Epithelial cell of esophagus (primary cell): ENCODE results near the gene NOBOX.

Experiments
- DNase-seq: peaks from one replicate; pipeline ENCODE4 v3.0.0; 2010; ENCODE audit warnings: low read depth
- H3K4me3 ChIP-seq: 2 replicates; pipeline ENCODE4 v1.5.1; 2011; ENCODE audit warnings: mild to moderate bottlenecking, low read length, control low read depth
- CTCF ChIP-seq: IDR thresholded peaks from 2 replicates; pipeline ENCODE4 v1.5.1; 2011; ENCODE audit warnings: low read depth, mild to moderate bottlenecking, low read length, control low read depth, inconsistent platforms; ENCODE audit not compliant: insufficient read depth; ENCODE audit errors: missing control alignments

NOBOX gene

GRCh38 chr7:144403649-144404061 is at the start of gene NOBOX:
TSS of gene NOBOX (minus strand) at chr7:144403693.
- no peak for DNase-seq
- H3K4me3 ChIP-seq, result no peak within 1 kb of the TSS
- TF ChIP-seq CTCF, result no peak

- H3K4me3 ChIP-seq, result no peak overlapping the region
- peak; percentile 18 for DNase-seq
- TF ChIP-seq CTCF, result no peak
Measured at GRCh38 chr7:144452064-144452463, 48.6 kb upstream of the NOBOX start.

DNA sequence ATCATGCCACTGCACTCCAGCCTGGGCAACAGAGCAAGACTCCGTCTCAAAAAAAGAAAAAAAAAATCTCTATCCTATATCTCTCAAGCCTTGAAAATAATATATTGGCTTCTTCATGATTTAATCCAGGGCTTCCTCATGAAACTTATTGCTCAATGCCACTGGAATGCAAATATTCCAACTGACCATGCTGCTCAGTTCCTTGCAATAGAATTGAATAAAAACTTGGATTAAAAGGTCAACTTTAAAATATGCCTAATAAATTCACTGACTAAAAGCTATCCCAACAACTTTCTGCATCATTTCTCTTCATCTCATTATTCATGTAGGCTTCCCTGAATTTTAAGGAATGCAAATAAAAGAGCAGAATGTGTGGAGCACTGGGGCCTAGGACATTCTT is 42.1 kb upstream of the NOBOX start:
- no peak for TF ChIP-seq CTCF
- H3K4me3 ChIP-seq, result no peak overlapping the region
- DNase-seq, result no peak

DNA sequence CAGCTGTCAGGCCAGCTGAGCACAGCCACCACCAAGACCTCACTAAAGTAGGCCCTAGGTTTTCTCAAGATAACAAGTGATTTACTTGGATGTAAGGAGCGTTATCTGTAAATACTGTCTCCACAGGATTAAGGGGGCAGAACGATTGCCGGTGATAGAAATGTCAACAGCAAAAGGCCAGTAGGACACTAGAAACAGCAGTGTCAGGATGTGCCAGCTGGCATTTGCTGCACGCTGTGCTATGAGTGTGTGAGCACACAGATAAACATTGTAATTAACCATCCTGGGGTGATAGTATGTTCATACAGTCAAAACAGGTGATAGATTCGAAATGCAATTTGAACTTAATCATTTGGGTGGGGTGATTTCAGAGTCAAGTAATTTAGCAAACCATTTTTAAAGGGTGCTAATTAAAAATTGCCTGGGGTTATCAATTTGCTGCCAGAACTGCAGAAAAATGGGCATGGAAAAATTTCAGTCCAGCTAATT is 36.3 kb upstream of the NOBOX start:
- no peak for TF ChIP-seq CTCF
- H3K4me3 ChIP-seq, result no peak overlapping the region
- DNase-seq, result no peak

GRCh38 chr7:144438759-144439158 is 35.3 kb upstream of the NOBOX start:
- no peak overlapping the region for H3K4me3 ChIP-seq
- TF ChIP-seq CTCF, result no peak
- DNase-seq, result no peak

- peak; percentile 66 for TF ChIP-seq CTCF
- peak; percentile 88 for DNase-seq
- H3K4me3 ChIP-seq, result no peak overlapping the region
Measured at GRCh38 chr7:144437370-144438191, 34.1 kb upstream of the NOBOX start.

GRCh38 chr7:144436500-144436899 is 33.0 kb upstream of the NOBOX start:
- no peak overlapping the region for H3K4me3 ChIP-seq
- DNase-seq, result no peak
- no peak for TF ChIP-seq CTCF
